H1 (cell line): ENCODE data around the gene HSPBAP1. TPM values are rescaled to one million over a fixed set of nuclear protein-coding genes. Genes with fewer than 3 reads are reported as not detected.

Experiments
- CTCF ChIA-PET: fragments of 300-600 bp; sonication (Branson Sonifier 250); formaldehyde crosslinking; loops from one replicate; lab custom pipeline; 2021; ENCODE audit not compliant: partially characterized antibody; lab: Charles Lee
- POLR2A ChIA-PET: fragments of 300-600 bp; sonication (Branson Sonifier 250); formaldehyde crosslinking; loops from one replicate; lab custom pipeline; 2021; ENCODE audit warnings: inconsistent platforms; ENCODE audit not compliant: partially characterized antibody; lab: Charles Lee
- DNase-seq, 2 experiments: peaks; one replicate each; pipeline versions ENCODE4 v3.0.0 to v3.0.0-alpha.2; 2010 to 2022; ENCODE audit warnings: low spot score in 2 of 2, low read depth in 1 of 2, mixed read lengths in 1 of 2
- FAIRE-seq: peaks from 2 replicates; lab custom pipeline; 2011; peaks lifted over from hg19 to GRCh38; lab: Jason Lieb, UNC
- H2AFZ ChIP-seq: 2 replicates; pipeline ENCODE4 v1.8.1; 2012; ENCODE audit warnings: low read length, inconsistent platforms
- H2AK5ac ChIP-seq: 2 replicates; pipeline ENCODE4 v1.6.1; 2013; ENCODE audit warnings: low read depth, low read length
- H2BK120ac ChIP-seq: replicated peaks from 2 replicates; pipeline ENCODE3; 2013; ENCODE audit warnings: low read depth, low read length, inconsistent platforms
- H2BK12ac ChIP-seq: 2 replicates; pipeline ENCODE4 v1.6.1; 2013; ENCODE audit warnings: low read depth, low read length
- H2BK15ac ChIP-seq: 2 replicates; pipeline ENCODE4 v1.6.1; 2013; ENCODE audit warnings: low read length
- H2BK20ac ChIP-seq: 2 replicates; pipeline ENCODE4 v1.6.1; 2013; ENCODE audit warnings: low read length
- H2BK5ac ChIP-seq: 2 replicates; pipeline ENCODE4 v1.6.1; 2013; ENCODE audit warnings: low read depth, low read length
- H3K14ac ChIP-seq: 2 replicates; pipeline ENCODE4 v1.6.1; 2013; ENCODE audit warnings: inconsistent platforms; ENCODE audit not compliant: insufficient read length
- H3K18ac ChIP-seq: 2 replicates; pipeline ENCODE4 v1.6.1; 2013; ENCODE audit warnings: low read length; ENCODE audit errors: extremely low read depth
- H3K23ac ChIP-seq: 2 replicates; pipeline ENCODE4 v1.6.1; 2013; ENCODE audit warnings: inconsistent platforms; ENCODE audit not compliant: insufficient read length
- H3K23me2 ChIP-seq: 2 replicates; pipeline ENCODE4 v1.6.1; 2013; ENCODE audit warnings: low read depth, low read length
- H3K27ac ChIP-seq: 2 replicates; pipeline ENCODE4 v1.6.1; 2011; ENCODE audit warnings: low read depth, low read length, inconsistent platforms
- H3K27me3 ChIP-seq, 4 experiments: replicated peaks in 1 of 4; 1 replicate in 1 of 4; 2 replicates in 3 of 4; pipeline versions ENCODE4 v1.6.1 to v1.8.1; 2011 to 2013; ENCODE audit warnings: low read length in 3 of 4, mild to moderate bottlenecking in 3 of 4, inconsistent platforms in 2 of 4, mixed read lengths in 2 of 4, moderate library complexity in 1 of 4; ENCODE audit not compliant: control insufficient read depth in 3 of 4, insufficient read depth in 3 of 4; ENCODE audit errors: extremely low read depth in 1 of 4
- H3K36me3 ChIP-seq, 4 experiments: 2 replicates each; pipeline versions ENCODE4 v1.6.1 to v1.8.1; 2011 to 2013; ENCODE audit warnings: mild to moderate bottlenecking in 4 of 4, low read length in 3 of 4, moderate library complexity in 2 of 4, control low read depth in 1 of 4, inconsistent platforms in 1 of 4; ENCODE audit not compliant: insufficient read depth in 4 of 4, control insufficient read depth in 2 of 4
- H3K4ac ChIP-seq: replicated peaks from 2 replicates; pipeline ENCODE3; 2013; ENCODE audit warnings: low read length, low read depth, mixed read lengths, inconsistent platforms; ENCODE audit not compliant: insufficient read length
- H3K4me1 ChIP-seq, 4 experiments: replicated peaks in 1 of 4; 1 replicate in 1 of 4; 2 replicates in 3 of 4; pipeline versions ENCODE4 v1.6.1 to v1.8.1; 2011 to 2013; ENCODE audit warnings: low read length in 3 of 4, inconsistent platforms in 2 of 4, mixed read lengths in 1 of 4; ENCODE audit not compliant: insufficient read depth in 4 of 4, control insufficient read depth in 3 of 4
- H3K4me2 ChIP-seq, 2 experiments: 2 replicates each; pipeline versions ENCODE4 v1.6.1 to v1.8.1; 2011 to 2013; ENCODE audit warnings: low read depth in 2 of 2, low read length in 2 of 2, control low read depth in 1 of 2, inconsistent platforms in 1 of 2, mild to moderate bottlenecking in 1 of 2; ENCODE audit not compliant: insufficient read depth in 1 of 2
- H3K4me3 ChIP-seq, 4 experiments: fragments of 200-600, 300-600 bp in 1 of 4; sonication (generic), shearing (Covaris generic), sonication (Bioruptor Twin) in 1 of 4; 2 replicates each; pipeline versions ENCODE4 v1.5.1 to v1.8.1; 2011 to 2016; ENCODE audit warnings: low read length in 4 of 4, low read depth in 3 of 4, control low read depth in 2 of 4, inconsistent platforms in 2 of 4, mild to moderate bottlenecking in 2 of 4, mixed read lengths in 1 of 4, moderate library complexity in 1 of 4; ENCODE audit not compliant: insufficient read depth in 2 of 4; ENCODE audit errors: extremely low read depth in 1 of 4
- H3K56ac ChIP-seq: replicated peaks from 2 replicates; pipeline ENCODE3; 2013; ENCODE audit warnings: low read depth, mild to moderate bottlenecking, mixed read lengths, low read length, inconsistent platforms; ENCODE audit not compliant: insufficient read length
- H3K79me1 ChIP-seq: 2 replicates; pipeline ENCODE4 v1.6.1; 2013; ENCODE audit warnings: low read depth, low read length, control low read depth
- H3K79me2 ChIP-seq, 2 experiments: 2 replicates each; pipeline versions ENCODE4 v1.6.1 to v1.8.1; 2012 to 2013; ENCODE audit warnings: low read length in 2 of 2, mild to moderate bottlenecking in 2 of 2, inconsistent platforms in 1 of 2; ENCODE audit not compliant: insufficient read depth in 2 of 2, control insufficient read depth in 1 of 2
- H3K9ac ChIP-seq, 4 experiments: replicated peaks in 1 of 4; 1 replicate in 1 of 4; 2 replicates in 3 of 4; pipeline versions ENCODE4 v1.6.1 to v1.8.1; 2011 to 2013; ENCODE audit warnings: low read depth in 3 of 4, low read length in 3 of 4, control low read depth in 2 of 4, mild to moderate bottlenecking in 2 of 4, moderate library complexity in 2 of 4, inconsistent platforms in 1 of 4; ENCODE audit errors: extremely low read depth in 1 of 4
- H3K9me3 ChIP-seq, 2 experiments: 2 replicates each; pipeline versions ENCODE4 v1.6.1 to v1.8.1; 2012 to 2013; ENCODE audit warnings: mild to moderate bottlenecking in 2 of 2, moderate library complexity in 2 of 2, control low read depth in 1 of 2, inconsistent platforms in 1 of 2, low read depth in 1 of 2, low read length in 1 of 2, mixed read lengths in 1 of 2; ENCODE audit not compliant: insufficient read depth in 2 of 2
- H4K20me1 ChIP-seq, 2 experiments: replicated peaks in 1 of 2; 2 replicates each; pipeline versions ENCODE3 to v1.8.1; 2011 to 2013; ENCODE audit warnings: inconsistent platforms in 2 of 2, low read length in 2 of 2, mild to moderate bottlenecking in 1 of 2; ENCODE audit not compliant: insufficient read depth in 2 of 2, control insufficient read depth in 1 of 2
- H4K5ac ChIP-seq: 2 replicates; pipeline ENCODE4 v1.6.1; 2013; ENCODE audit warnings: low read length, low read depth, mixed read lengths, inconsistent platforms; ENCODE audit not compliant: insufficient read length
- H4K8ac ChIP-seq: 2 replicates; pipeline ENCODE4 v1.8.0; 2013; ENCODE audit warnings: mild to moderate bottlenecking, moderate library complexity, low read length, inconsistent platforms; ENCODE audit not compliant: insufficient read depth; ENCODE audit errors: extremely low read depth
- H4K91ac ChIP-seq: replicated peaks from 2 replicates; pipeline ENCODE3; 2013; ENCODE audit warnings: low read length, mixed read lengths, inconsistent platforms; ENCODE audit not compliant: insufficient read length
- ASH2L ChIP-seq: fragments of 200-600, 300-600 bp; sonication (generic); IDR thresholded peaks from one replicate; pipeline ENCODE4 v1.7.1; 2017; ENCODE audit warnings: low read length
- BACH1 ChIP-seq: IDR thresholded peaks from 2 replicates; pipeline ENCODE4 v1.6.1; 2012; ENCODE audit warnings: low read length, improper control_type of control experiment
- CHD2 ChIP-seq: IDR thresholded peaks from 2 replicates; pipeline ENCODE4 v1.6.1; 2012; ENCODE audit warnings: low read length, improper control_type of control experiment
- CTBP2 ChIP-seq: IDR thresholded peaks from 2 replicates; pipeline ENCODE4 v1.7.0; 2011; ENCODE audit warnings: borderline replicate concordance, mild to moderate bottlenecking, moderate library complexity, mixed read lengths, low read length; ENCODE audit not compliant: insufficient read depth, insufficient read length
- EZH2 ChIP-seq: fragments of 200-600 bp; sonication (generic); IDR thresholded peaks from 2 replicates; pipeline ENCODE4 v1.7.1; 2012; ENCODE audit warnings: low read depth, mild to moderate bottlenecking, moderate library complexity, low read length, inconsistent platforms; ENCODE audit not compliant: severe bottlenecking
- FOSL1 ChIP-seq: IDR thresholded peaks from 2 replicates; pipeline ENCODE4 v1.6.1; 2011; ENCODE audit warnings: mild to moderate bottlenecking, low read depth, low read length, moderate library complexity; ENCODE audit not compliant: insufficient read depth
- JUND ChIP-seq: IDR thresholded peaks from 2 replicates; pipeline ENCODE4 v1.6.1; 2011; ENCODE audit warnings: mild to moderate bottlenecking, improper control_type of control experiment, low read length
- POU5F1 ChIP-seq: IDR thresholded peaks from 2 replicates; pipeline ENCODE4 v1.6.1; 2011; ENCODE audit warnings: low read depth, mild to moderate bottlenecking, low read length, moderate library complexity
- RNF2 ChIP-seq: fragments of 200-900, 300-1000 bp; sonication (generic); IDR thresholded peaks from 2 replicates; pipeline ENCODE4 v1.7.1; 2016; ENCODE audit warnings: borderline replicate concordance, low read depth, mild to moderate bottlenecking, antibody characterized with exemption, low read length; ENCODE audit not compliant: poor library complexity, severe bottlenecking; ENCODE audit errors: missing control alignments
- SIN3A ChIP-seq, 2 experiments: IDR thresholded peaks in 1 of 2; conservative IDR thresholded peaks in 1 of 2; 2 replicates each; pipeline ENCODE4 v1.6.1; 2011 to 2012; ENCODE audit warnings: low read length in 2 of 2, improper control_type of control experiment in 1 of 2, low read depth in 1 of 2, mild to moderate bottlenecking in 1 of 2
- SIRT6 ChIP-seq: IDR thresholded peaks from one replicate; pipeline ENCODE4 v1.7.1; 2012; ENCODE audit warnings: low read length, inconsistent platforms
- SIX5 ChIP-seq: IDR thresholded peaks from 2 replicates; pipeline ENCODE4 v1.6.1; 2011; ENCODE audit warnings: mild to moderate bottlenecking, low read depth, low read length
- TAF1 ChIP-seq: IDR thresholded peaks from 2 replicates; pipeline ENCODE4 v1.6.1; 2011; ENCODE audit warnings: mild to moderate bottlenecking, low read depth, low read length
- TBP ChIP-seq: IDR thresholded peaks from 2 replicates; pipeline ENCODE4 v1.6.1; 2011; ENCODE audit warnings: low read depth, low read length, improper control_type of control experiment
- YY1 ChIP-seq: IDR thresholded peaks from 2 replicates; pipeline ENCODE4 v1.6.1; 2011; ENCODE audit warnings: low read depth, mild to moderate bottlenecking, low read length
- WGBS, 2 experiments: shearing (Covaris generic) in 1 of 2; methylation state at CpG; one replicate each; pipeline versions ENCODE4 v1.1.6 to v1.1.7; 2013 to 2015; ENCODE audit warnings: low lambda C conversion rate in 2 of 2, mixed read lengths in 2 of 2, inconsistent platforms in 1 of 2, low coverage in 1 of 2, missing lambda C conversion rate in 1 of 2; ENCODE audit not compliant: insufficient replicate concordance in 2 of 2, insufficient coverage in 1 of 2, insufficient read length in 1 of 2; ENCODE audit errors: extremely low coverage in 1 of 2, missing lambda C conversion rate in 1 of 2; 5-methylcytosine and 5-hydroxymethylcytosine counted together
- polyA plus RNA-seq, 7 experiments: library from polyadenylated mRNA; depleted of rRNA in 3 of 7; stranded (reverse) in 5 of 7; unstranded in 2 of 7; fragments of >200 nt in 5 of 7; fragments of 200-250 nt in 2 of 7; gene quantifications; 1 replicate in 5 of 7; 2 replicates in 1 of 7; 4 replicates in 1 of 7; pipeline versions ENCODE4 v1.2.1 to v1.2.3, GENCODE V29; 2011 to 2013; ENCODE audit warnings: missing spikeins in 2 of 7, mixed read lengths in 2 of 7
- total RNA-seq: library from RNA; stranded (reverse); fragmentation: NEBNext Ultra II Directional; extraction: Animal tissue kit (Norgen Biotek cat#: 25700); gene quantifications from 2 replicates; pipeline ENCODE4 v1.2.1, GENCODE V29; 2021

The HSPBAP1 gene
- total and polyA plus RNA-seq, 2 of the 8 experiments (the other 6 are each of a cell fraction or from before 2014, with no cell fraction given): 7.5 to 8.3 TPM

DNA sequence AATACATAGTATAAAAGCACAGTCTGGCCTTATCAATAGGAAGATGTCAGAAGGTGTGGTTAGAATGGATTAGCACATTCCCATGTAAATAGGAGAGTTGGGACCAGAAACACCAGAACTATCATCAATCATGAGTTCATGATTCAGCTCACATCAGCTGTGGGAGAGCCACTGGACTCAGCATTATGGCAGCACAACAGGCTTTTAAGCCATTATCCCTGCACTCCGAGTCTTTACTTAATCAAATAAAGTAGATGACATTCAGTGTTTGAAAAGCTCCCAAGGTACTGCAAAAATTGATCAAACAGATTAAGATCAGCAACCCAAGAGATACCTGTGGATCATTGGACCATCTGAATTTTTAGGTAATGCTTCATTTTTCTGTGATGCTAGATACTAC is 88.3 kb downstream of the HSPBAP1 start:
- DNase-seq: no peak
- 94% methylated on average over 1 of the region's 1 CpG; no CpG with 5 or more reads in 1 of the 2 experiments for WGBS, 2 experiments
- Histone ChIP-seq H3K27ac (no peak overlapping the region), H3K14ac (no peak overlapping the region), H2BK12ac (no peak overlapping the region), H3K4me2 (no peak overlapping the region), H3K27me3 (no peaks in the 10 kb centered on the region), H4K5ac (no peak overlapping the region), H4K8ac (no peak overlapping the region), H3K4me1 (no peaks in the 10 kb centered on the region), H2AFZ (no peak overlapping the region), H3K18ac (no peak overlapping the region), H3K23ac (no peak overlapping the region), H2BK15ac (no peak overlapping the region), H3K4me3 (no peak overlapping the region), H2AK5ac (no peak overlapping the region), H3K4ac (no peak overlapping the region), H3K9me3 (no peaks in the 10 kb centered on the region), H3K79me1 (no peaks in the 10 kb centered on the region), H3K56ac (no peak overlapping the region), H3K9ac (no peak overlapping the region), H4K20me1 (peaks cover 0 to 2% of the 10 kb centered on the region in 2 experiments), H2BK20ac (no peak overlapping the region), H2BK120ac (no peak overlapping the region), H4K91ac (no peak overlapping the region), H2BK5ac (no peak overlapping the region), H3K79me2 (no peaks in the 10 kb centered on the region), H3K23me2 (no peaks in the 10 kb centered on the region), H3K36me3 (peaks cover 0 to 2% (median 0%) of the 10 kb centered on the region in 4 experiments; a peak in 1 of 8 replicates)
- ChIA-PET CTCF (interaction anchor here (0.8 to 1.4 kb wide), 2 partner anchors 12 to 1159 kb away, joined by 3 read pairs; partner anchors contain the start of gene POLQ), POLR2A (no interaction called here)
- TF ChIP-seq RNF2: no peak
- TF ChIP-seq SIN3A (conservative IDR thresholded peaks at IDR 0.05 in 1 of 2, IDR thresholded peaks at IDR 0.05 in 1 of 2; ENCODE audit: low read depth in 1 of 2, low read length in 2 of 2): no peak
- TF ChIP-seq CHD2: no peak
- TF ChIP-seq YY1: no peak
- no peak for TF ChIP-seq FOSL1
- TF ChIP-seq BACH1: no peak
- no peak for TF ChIP-seq TBP
- no peak for TF ChIP-seq CTBP2
- no peak for TF ChIP-seq JUND
- no peak for TF ChIP-seq TAF1
- no peak for TF ChIP-seq SIRT6
- TF ChIP-seq SIX5: no peak
- TF ChIP-seq EZH2: no peak
- no peak for TF ChIP-seq ASH2L
- no peak for TF ChIP-seq POU5F1
- no peak for FAIRE-seq
